WTC11 (cell line): ENCODE measurements around the gene SLC22A12. TPM values are rescaled to one million over a fixed set of nuclear protein-coding genes. Genes with fewer than 3 reads are reported as not detected.

Experiments
- ATAC-seq: fragments of 200-7000 bp; cut with Tn5 transposase; 2 replicates; pipeline ENCODE4 v1.10.0; 2021; ENCODE audit warnings: mild to moderate bottlenecking, moderate library complexity
- CTCF ChIA-PET: fragments of 300-600 bp; sonication (Branson Sonifier 250); formaldehyde crosslinking; loops from one replicate; lab custom pipeline; 2021; ENCODE audit warnings: antibody characterized with exemption; lab: Charles Lee
- POLR2A ChIA-PET: fragments of 350-600 bp; sonication (Branson Sonifier 250); formaldehyde crosslinking; loops from one replicate; lab custom pipeline; 2021; ENCODE audit warnings: antibody characterized with exemption; lab: Charles Lee
- DNase-seq: peaks from one replicate; pipeline ENCODE4 v3.0.0; 2021; ENCODE audit warnings: low spot score
- H3K27ac Mint-ChIP-seq: 2 replicates; pipeline ENCODE4 v1.8.0; 2021; ENCODE audit warnings: mixed read lengths
- H3K27me3 Mint-ChIP-seq: 2 replicates; pipeline ENCODE4 v1.8.0; 2021; ENCODE audit warnings: low read depth, mild to moderate bottlenecking, moderate library complexity, mixed read lengths
- H3K36me3 Mint-ChIP-seq: 2 replicates; pipeline ENCODE4 v1.8.0; 2021; ENCODE audit warnings: mixed read lengths
- H3K4me1 Mint-ChIP-seq: 2 replicates; pipeline ENCODE4 v1.8.0; 2022; ENCODE audit warnings: mixed read lengths
- H3K4me3 Mint-ChIP-seq: 2 replicates; pipeline ENCODE4 v1.8.0; 2021; ENCODE audit warnings: mild to moderate bottlenecking, moderate library complexity, mixed read lengths
- H3K9me3 Mint-ChIP-seq: 2 replicates; pipeline ENCODE4 v1.8.0; 2021; ENCODE audit warnings: mixed read lengths
- CREM ChIP-seq: sonication (generic); formaldehyde crosslinking; IDR thresholded peaks from 2 replicates; pipeline ENCODE4 v1.8.1; 2022; ENCODE audit warnings: mild to moderate bottlenecking, missing genetic modification reagents, moderate library complexity
- ETV6 ChIP-seq: sonication (generic); formaldehyde crosslinking; IDR thresholded peaks from 2 replicates; pipeline ENCODE4 v1.8.1; 2022; ENCODE audit warnings: mild to moderate bottlenecking, missing genetic modification reagents
- IRF2 ChIP-seq: sonication (generic); formaldehyde crosslinking; IDR thresholded peaks from 2 replicates; pipeline ENCODE4 v1.8.0; 2022; ENCODE audit warnings: low read depth, missing genetic modification reagents, borderline replicate concordance
- KAT7 ChIP-seq: sonication (generic); formaldehyde crosslinking; IDR thresholded peaks from 2 replicates; pipeline ENCODE4 v1.8.1; 2023; ENCODE audit warnings: missing genetic modification reagents, mild to moderate bottlenecking, borderline replicate concordance
- NR3C1 ChIP-seq: sonication (generic); formaldehyde crosslinking; conservative IDR thresholded peaks from 2 replicates; pipeline ENCODE4 v1.8.1; 2023; ENCODE audit warnings: low read depth, mild to moderate bottlenecking, missing genetic modification reagents
- SMAD3 ChIP-seq: sonication (generic); formaldehyde crosslinking; IDR thresholded peaks from 2 replicates; pipeline ENCODE4 v1.8.0; 2022; ENCODE audit warnings: missing genetic modification reagents, mild to moderate bottlenecking, borderline replicate concordance
- SMAD4 ChIP-seq: sonication (generic); formaldehyde crosslinking; IDR thresholded peaks from 2 replicates; pipeline ENCODE4 v1.8.0; 2022; ENCODE audit warnings: mild to moderate bottlenecking, missing genetic modification reagents
- SOX15 ChIP-seq: fragments of 250-450 bp; sonication (Bioruptor Pico); IDR thresholded peaks from 2 replicates; pipeline ENCODE4 v1.9.0; 2021; ENCODE audit warnings: mild to moderate bottlenecking
- TEAD1 ChIP-seq: sonication (generic); formaldehyde crosslinking; IDR thresholded peaks from 2 replicates; pipeline ENCODE4 v1.8.0; 2022; ENCODE audit warnings: mild to moderate bottlenecking, missing genetic modification reagents
- TEAD4 ChIP-seq: sonication (generic); formaldehyde crosslinking; IDR thresholded peaks from 2 replicates; pipeline ENCODE4 v1.8.0; 2022; ENCODE audit warnings: mild to moderate bottlenecking, missing genetic modification reagents
- total RNA-seq: library from RNA; stranded (reverse); gene quantifications from 3 replicates; pipeline ENCODE4 v1.2.3, GENCODE V29; 2021
- TF ChIP-seq, protein P1 (sequence below): sonication (generic); formaldehyde crosslinking; IDR thresholded peaks from 2 replicates; pipeline ENCODE4 v1.8.1; 2023; ENCODE audit warnings: mild to moderate bottlenecking, missing genetic modification reagents, moderate library complexity
- TF ChIP-seq, protein P2 (sequence below): sonication (generic); formaldehyde crosslinking; conservative IDR thresholded peaks from 2 replicates; pipeline ENCODE4 v1.8.1; 2022; ENCODE audit warnings: mild to moderate bottlenecking, missing genetic modification reagents
- TF ChIP-seq, protein P3 (sequence below): sonication (generic); formaldehyde crosslinking; IDR thresholded peaks from 2 replicates; pipeline ENCODE4 v1.8.1; 2023; ENCODE audit warnings: mild to moderate bottlenecking, moderate library complexity, missing genetic modification reagents
- TF ChIP-seq, protein P4 (sequence below): fragments of 250-450 bp; sonication (Bioruptor Pico); IDR thresholded peaks from 2 replicates; pipeline ENCODE4 v1.9.0; 2021; ENCODE audit warnings: mild to moderate bottlenecking
- TF ChIP-seq, protein P5 (sequence below): sonication (generic); formaldehyde crosslinking; IDR thresholded peaks from 2 replicates; pipeline ENCODE4 v1.8.0; 2023; ENCODE audit warnings: mild to moderate bottlenecking, missing genetic modification reagents
- TF ChIP-seq, protein P6 (sequence below): sonication (generic); formaldehyde crosslinking; IDR thresholded peaks from 2 replicates; pipeline ENCODE4 v1.8.1; 2022; ENCODE audit warnings: low read depth, mild to moderate bottlenecking, moderate library complexity, missing genetic modification reagents, borderline replicate concordance

Gene SLC22A12
- total RNA-seq, 1 experiment from 2014 or later: not detected

DNA sequence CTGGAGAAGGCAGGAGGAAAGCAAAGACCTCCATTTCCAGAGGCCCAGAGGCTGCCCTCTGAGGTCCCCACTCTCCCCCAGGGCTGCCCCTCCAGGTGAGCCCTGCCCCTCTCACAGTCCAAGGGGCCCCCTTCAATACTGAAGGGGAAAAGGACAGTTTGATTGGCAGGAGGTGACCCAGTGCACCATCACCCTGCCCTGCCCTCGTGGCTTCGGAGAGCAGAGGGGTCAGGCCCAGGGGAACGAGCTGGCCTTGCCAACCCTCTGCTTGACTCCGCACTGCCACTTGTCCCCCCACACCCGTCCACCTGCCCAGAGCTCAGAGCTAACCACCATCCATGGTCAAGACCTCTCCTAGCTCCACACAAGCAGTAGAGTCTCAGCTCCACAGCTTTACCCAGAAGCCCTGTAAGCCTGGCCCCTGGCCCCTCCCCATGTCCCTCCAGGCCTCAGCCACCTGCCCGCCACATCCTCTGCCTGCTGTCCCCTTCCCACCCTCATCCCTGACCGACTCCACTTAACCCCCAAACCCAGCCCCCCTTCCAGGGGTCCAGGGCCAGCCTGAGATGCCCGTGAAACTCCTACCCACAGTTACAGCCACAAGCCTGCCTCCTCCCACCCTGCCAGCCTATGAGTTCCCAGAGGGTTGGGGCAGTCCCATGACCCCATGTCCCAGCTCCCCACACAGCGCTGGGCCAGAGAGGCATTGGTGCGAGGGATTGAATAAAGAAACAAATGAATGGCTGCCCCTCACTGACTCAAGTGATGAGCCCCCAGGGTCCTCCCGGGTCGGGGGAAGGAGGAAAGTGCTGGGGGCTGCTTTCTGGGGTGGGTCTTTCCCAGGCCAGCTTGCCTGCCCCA lies 10.8 kb downstream of the SLC22A12 start:
- Mint-ChIP-seq H3K27ac (no peak overlapping the region), H3K4me3 (no peak overlapping the region), H3K36me3 (no peaks in the 10 kb centered on the region)
- ATAC-seq (no peak), DNase-seq (no peak)
- TF ChIP-seq SMAD4 (CRISPR knock-in tag) (no peak), TEAD1 (CRISPR knock-in tag) (no peak), CREM (CRISPR knock-in tag) (no peak), SOX15 (CRISPR knock-in tag) (no peak), TEAD4 (CRISPR knock-in tag) (no peak), KAT7 (no peak), ETV6 (CRISPR knock-in tag) (no peak), IRF2 (CRISPR knock-in tag) (no peak), SMAD3 (no peak), NR3C1 (CRISPR knock-in tag) (no peak)
- TF ChIP-seq, protein P1, sequence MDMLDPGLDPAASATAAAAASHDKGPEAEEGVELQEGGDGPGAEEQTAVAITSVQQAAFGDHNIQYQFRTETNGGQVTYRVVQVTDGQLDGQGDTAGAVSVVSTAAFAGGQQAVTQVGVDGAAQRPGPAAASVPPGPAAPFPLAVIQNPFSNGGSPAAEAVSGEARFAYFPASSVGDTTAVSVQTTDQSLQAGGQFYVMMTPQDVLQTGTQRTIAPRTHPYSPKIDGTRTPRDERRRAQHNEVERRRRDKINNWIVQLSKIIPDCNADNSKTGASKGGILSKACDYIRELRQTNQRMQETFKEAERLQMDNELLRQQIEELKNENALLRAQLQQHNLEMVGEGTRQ (CRISPR knock-in tag): no peak
- TF ChIP-seq, protein P2, sequence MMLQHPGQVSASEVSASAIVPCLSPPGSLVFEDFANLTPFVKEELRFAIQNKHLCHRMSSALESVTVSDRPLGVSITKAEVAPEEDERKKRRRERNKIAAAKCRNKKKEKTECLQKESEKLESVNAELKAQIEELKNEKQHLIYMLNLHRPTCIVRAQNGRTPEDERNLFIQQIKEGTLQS (CRISPR knock-in tag): no peak
- TF ChIP-seq, protein P3, sequence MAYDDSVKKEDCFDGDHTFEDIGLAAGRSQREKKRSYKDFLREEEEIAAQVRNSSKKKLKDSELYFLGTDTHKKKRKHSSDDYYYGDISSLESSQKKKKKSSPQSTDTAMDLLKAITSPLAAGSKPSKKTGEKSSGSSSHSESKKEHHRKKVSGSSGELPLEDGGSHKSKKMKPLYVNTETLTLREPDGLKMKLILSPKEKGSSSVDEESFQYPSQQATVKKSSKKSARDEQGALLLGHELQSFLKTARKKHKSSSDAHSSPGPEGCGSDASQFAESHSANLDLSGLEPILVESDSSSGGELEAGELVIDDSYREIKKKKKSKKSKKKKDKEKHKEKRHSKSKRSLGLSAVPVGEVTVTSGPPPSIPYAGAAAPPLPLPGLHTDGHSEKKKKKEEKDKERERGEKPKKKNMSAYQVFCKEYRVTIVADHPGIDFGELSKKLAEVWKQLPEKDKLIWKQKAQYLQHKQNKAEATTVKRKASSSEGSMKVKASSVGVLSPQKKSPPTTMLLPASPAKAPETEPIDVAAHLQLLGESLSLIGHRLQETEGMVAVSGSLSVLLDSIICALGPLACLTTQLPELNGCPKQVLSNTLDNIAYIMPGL (CRISPR knock-in tag): no peak
- TF ChIP-seq, protein P4, sequence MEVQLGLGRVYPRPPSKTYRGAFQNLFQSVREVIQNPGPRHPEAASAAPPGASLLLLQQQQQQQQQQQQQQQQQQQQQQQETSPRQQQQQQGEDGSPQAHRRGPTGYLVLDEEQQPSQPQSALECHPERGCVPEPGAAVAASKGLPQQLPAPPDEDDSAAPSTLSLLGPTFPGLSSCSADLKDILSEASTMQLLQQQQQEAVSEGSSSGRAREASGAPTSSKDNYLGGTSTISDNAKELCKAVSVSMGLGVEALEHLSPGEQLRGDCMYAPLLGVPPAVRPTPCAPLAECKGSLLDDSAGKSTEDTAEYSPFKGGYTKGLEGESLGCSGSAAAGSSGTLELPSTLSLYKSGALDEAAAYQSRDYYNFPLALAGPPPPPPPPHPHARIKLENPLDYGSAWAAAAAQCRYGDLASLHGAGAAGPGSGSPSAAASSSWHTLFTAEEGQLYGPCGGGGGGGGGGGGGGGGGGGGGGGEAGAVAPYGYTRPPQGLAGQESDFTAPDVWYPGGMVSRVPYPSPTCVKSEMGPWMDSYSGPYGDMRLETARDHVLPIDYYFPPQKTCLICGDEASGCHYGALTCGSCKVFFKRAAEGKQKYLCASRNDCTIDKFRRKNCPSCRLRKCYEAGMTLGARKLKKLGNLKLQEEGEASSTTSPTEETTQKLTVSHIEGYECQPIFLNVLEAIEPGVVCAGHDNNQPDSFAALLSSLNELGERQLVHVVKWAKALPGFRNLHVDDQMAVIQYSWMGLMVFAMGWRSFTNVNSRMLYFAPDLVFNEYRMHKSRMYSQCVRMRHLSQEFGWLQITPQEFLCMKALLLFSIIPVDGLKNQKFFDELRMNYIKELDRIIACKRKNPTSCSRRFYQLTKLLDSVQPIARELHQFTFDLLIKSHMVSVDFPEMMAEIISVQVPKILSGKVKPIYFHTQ: no peak
- TF ChIP-seq, protein P5, sequence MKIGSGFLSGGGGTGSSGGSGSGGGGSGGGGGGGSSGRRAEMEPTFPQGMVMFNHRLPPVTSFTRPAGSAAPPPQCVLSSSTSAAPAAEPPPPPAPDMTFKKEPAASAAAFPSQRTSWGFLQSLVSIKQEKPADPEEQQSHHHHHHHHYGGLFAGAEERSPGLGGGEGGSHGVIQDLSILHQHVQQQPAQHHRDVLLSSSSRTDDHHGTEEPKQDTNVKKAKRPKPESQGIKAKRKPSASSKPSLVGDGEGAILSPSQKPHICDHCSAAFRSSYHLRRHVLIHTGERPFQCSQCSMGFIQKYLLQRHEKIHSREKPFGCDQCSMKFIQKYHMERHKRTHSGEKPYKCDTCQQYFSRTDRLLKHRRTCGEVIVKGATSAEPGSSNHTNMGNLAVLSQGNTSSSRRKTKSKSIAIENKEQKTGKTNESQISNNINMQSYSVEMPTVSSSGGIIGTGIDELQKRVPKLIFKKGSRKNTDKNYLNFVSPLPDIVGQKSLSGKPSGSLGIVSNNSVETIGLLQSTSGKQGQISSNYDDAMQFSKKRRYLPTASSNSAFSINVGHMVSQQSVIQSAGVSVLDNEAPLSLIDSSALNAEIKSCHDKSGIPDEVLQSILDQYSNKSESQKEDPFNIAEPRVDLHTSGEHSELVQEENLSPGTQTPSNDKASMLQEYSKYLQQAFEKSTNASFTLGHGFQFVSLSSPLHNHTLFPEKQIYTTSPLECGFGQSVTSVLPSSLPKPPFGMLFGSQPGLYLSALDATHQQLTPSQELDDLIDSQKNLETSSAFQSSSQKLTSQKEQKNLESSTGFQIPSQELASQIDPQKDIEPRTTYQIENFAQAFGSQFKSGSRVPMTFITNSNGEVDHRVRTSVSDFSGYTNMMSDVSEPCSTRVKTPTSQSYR (CRISPR knock-in tag): no peak
- TF ChIP-seq, protein P6, sequence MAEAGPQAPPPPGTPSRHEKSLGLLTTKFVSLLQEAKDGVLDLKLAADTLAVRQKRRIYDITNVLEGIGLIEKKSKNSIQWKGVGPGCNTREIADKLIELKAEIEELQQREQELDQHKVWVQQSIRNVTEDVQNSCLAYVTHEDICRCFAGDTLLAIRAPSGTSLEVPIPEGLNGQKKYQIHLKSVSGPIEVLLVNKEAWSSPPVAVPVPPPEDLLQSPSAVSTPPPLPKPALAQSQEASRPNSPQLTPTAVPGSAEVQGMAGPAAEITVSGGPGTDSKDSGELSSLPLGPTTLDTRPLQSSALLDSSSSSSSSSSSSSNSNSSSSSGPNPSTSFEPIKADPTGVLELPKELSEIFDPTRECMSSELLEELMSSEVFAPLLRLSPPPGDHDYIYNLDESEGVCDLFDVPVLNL (CRISPR knock-in tag): no peak
- TF ChIP-seq, all 79 proteins: peak for 0
- CTCF ChIA-PET: interaction anchor here (1.3 kb wide), 1 partner anchor 28 kb away, joined by 3 read pairs; no protein-coding TSS in a partner anchor
- POLR2A ChIA-PET: no interaction called here
- H3K9me3 Mint-ChIP-seq: no peaks in the 10 kb centered on the region
- no peaks in the 10 kb centered on the region; the same call in 1 of the 2 replicates for H3K27me3 Mint-ChIP-seq
- no peaks in the 10 kb centered on the region for H3K4me1 Mint-ChIP-seq
